ENCODE results near the gene MAP4.

Gene MAP4

DNA sequence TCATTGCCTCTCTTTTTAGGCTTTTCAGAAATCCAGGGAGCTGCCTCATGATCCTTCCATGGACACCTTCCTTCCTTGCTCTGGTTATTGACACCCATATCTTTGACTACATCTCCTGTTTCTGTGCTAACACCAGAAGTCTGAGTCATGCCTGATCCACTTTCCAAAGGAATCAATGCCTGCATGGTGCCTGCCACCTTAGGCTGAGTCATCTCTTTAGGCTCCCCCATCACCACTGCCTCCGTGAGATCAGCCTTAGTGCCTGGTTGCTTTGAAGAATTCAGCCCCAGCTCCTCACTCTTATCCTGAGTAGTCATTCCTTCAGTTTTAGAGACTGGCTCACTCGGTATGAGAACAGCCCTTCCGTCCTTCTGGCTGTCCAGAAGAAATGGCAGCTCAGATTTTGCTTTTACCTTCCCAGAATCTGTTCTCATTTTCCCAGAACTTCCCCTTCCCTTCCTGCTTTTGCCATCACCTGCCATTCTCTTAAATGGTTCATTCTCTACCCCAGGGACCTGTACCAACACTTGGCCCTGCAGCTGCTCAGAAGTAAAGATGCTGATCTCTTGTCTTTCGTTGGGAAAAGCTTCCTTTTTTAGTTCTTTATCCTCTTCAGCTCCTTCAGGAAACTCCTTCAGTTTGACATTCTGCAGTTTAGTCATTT lies 105.3 kb downstream of the MAP4 start:
- H3K9ac ChIP-seq (ENCODE audit: low read length), result no peak overlapping the region
- no peaks in the 10 kb centered on the region for H3K27me3 ChIP-seq (ENCODE audit: control insufficient read depth in 1 of 2, insufficient read depth in 2 of 2, low read length in 2 of 2)
- no peaks in the 10 kb centered on the region for H3K9me3 ChIP-seq (ENCODE audit: low read length)
- no peak overlapping the region for H3K27ac ChIP-seq (ENCODE audit: low read depth, low read length)
- H3K4me3 ChIP-seq (ENCODE audit: low read depth in 1 of 2, low read length in 2 of 2), result no peak overlapping the region
- H3K4me1 ChIP-seq (ENCODE audit: insufficient read depth, low read length), result no peaks in the 10 kb centered on the region
- H3K36me3 ChIP-seq (ENCODE audit: insufficient read depth, low read length), result peaks cover 68% of the 10 kb centered on the region

DNA sequence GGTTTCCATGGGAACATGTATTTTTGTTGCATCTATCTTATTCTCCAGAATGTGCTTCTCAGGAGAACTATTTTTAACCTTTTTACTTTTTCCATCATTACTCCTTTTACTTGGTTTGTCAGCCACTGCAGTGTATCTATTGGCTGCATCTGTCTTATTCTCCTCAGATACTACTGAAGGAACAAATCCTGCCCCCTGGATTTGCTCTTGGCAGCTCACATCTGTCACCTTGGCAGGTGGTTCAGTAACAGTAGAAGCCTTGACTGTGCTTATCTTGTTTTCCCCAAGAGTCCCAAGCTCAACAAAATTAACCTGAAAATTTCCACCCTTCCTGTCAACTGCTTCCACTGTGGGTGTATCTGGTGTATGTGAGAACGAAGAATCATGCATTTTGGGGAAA lies 106.0 kb downstream of the MAP4 start:
- Histone ChIP-seq H3K9me3 (ENCODE audit: low read length) (no peaks in the 10 kb centered on the region), H3K36me3 (ENCODE audit: insufficient read depth, low read length) (peaks cover 62% of the 10 kb centered on the region), H3K27me3 (ENCODE audit: control insufficient read depth in 1 of 2, insufficient read depth in 2 of 2, low read length in 2 of 2) (no peaks in the 10 kb centered on the region), H3K27ac (ENCODE audit: low read depth, low read length) (no peak overlapping the region), H3K4me3 (ENCODE audit: low read depth in 1 of 2, low read length in 2 of 2) (no peak overlapping the region), H3K9ac (ENCODE audit: low read length) (no peak overlapping the region), H3K4me1 (ENCODE audit: insufficient read depth, low read length) (no peaks in the 10 kb centered on the region)

DNA sequence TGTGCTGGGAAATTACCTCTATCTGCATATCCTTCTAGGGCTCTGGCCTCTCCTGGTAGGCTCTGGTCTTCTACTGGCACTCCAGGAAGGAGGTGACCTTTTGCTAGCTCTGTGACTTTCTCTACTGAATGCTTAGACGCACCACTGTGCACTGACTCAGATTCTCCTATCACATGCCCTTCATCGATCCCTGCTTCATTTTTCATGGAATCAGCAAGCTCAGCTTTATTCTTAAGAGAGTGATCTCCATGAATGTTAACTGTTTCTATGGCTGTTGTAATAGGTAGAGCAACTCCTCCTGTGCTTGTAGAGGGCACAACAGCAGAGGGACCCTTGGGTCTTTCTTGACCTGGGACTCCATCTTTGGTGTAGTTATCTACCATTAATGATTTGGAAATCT lies 106.6 kb downstream of the MAP4 start:
- Histone ChIP-seq H3K9me3 (ENCODE audit: low read length) (no peaks in the 10 kb centered on the region), H3K4me3 (ENCODE audit: low read depth in 1 of 2, low read length in 2 of 2) (no peak overlapping the region), H3K4me1 (ENCODE audit: insufficient read depth, low read length) (no peaks in the 10 kb centered on the region), H3K9ac (ENCODE audit: low read length) (no peak overlapping the region), H3K27me3 (ENCODE audit: control insufficient read depth in 1 of 2, insufficient read depth in 2 of 2, low read length in 2 of 2) (no peaks in the 10 kb centered on the region), H3K27ac (ENCODE audit: low read depth, low read length) (no peak overlapping the region), H3K36me3 (ENCODE audit: insufficient read depth, low read length) (peaks cover 57% of the 10 kb centered on the region)

DNA sequence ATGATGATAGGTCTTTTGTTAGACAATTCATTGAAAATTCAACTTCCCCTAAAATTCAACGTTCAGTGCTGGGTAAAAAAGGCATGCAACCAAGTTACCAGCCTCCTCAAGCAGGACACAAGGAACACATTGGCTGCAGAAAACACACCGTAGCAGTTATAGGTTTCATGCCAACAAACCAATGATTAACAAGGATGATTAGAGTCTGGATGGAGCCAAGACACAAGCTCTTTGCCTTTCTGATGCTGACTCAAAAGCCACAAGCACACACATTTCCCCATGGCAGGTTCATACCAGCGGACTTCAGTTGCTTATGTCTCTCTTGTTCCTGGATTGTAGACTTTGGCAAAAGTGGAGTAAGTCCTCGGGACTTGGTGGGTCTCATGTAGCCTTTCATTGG lies 107.5 kb downstream of the MAP4 start:
- Histone ChIP-seq H3K9me3 (ENCODE audit: low read length) (no peaks in the 10 kb centered on the region), H3K9ac (ENCODE audit: low read length) (no peak overlapping the region), H3K27me3 (ENCODE audit: control insufficient read depth in 1 of 2, insufficient read depth in 2 of 2, low read length in 2 of 2) (no peaks in the 10 kb centered on the region), H3K4me1 (ENCODE audit: insufficient read depth, low read length) (no peaks in the 10 kb centered on the region), H3K4me3 (ENCODE audit: low read depth in 1 of 2, low read length in 2 of 2) (no peak overlapping the region), H3K27ac (ENCODE audit: low read depth, low read length) (no peak overlapping the region), H3K36me3 (ENCODE audit: insufficient read depth, low read length) (peaks cover 48% of the 10 kb centered on the region)

DNA sequence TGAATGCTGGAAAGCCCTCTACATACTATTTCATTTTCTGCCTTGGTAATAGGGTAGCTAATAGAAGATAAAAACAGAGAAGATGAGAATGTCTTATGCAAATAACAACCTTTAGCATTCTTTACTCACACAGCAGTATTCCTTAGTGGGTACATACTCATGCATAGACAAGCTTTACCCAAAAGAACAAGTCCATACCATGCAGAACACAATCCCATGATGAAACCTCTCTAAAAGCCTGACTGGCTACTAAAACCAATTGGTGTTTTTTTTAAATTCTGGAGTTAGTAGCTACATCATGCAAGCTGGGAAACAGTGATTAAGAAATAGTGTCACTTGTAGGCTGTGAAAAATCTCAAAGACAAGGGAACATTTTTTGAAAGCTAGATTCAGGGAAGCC lies 108.4 kb downstream of the MAP4 start:
- peaks cover 48% of the 10 kb centered on the region for H3K36me3 ChIP-seq (ENCODE audit: insufficient read depth, low read length)
- no peak overlapping the region for H3K9ac ChIP-seq (ENCODE audit: low read length)
- H3K27ac ChIP-seq (ENCODE audit: low read depth, low read length), result no peak overlapping the region

DNA sequence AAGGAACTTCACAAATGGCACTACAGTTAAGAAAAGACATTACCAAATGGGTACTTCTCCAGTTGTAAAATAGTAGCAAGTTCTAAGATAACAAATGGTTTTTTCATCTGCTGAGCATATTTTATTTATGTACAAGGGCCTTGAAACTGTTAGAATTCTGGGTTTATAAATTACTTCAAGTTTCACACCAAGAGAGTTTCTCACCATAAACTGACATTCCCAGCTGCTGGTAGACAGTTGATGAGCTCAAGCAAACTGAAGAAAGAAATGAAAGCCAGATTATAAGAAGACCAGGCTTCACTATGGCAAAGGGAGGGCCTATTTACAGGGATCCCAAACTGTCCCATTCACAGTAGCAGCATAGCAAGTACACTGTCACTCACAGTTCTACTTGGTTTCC lies 113.5 kb downstream of the MAP4 start:
- no peaks in the 10 kb centered on the region for H3K9me3 ChIP-seq (ENCODE audit: low read length)
- peaks cover 21% of the 10 kb centered on the region for H3K36me3 ChIP-seq (ENCODE audit: insufficient read depth, low read length)
- peaks cover 11% of the 10 kb centered on the region for H3K4me1 ChIP-seq (ENCODE audit: insufficient read depth, low read length)
- H3K4me3 ChIP-seq (ENCODE audit: low read depth in 1 of 2, low read length in 2 of 2), result no peak overlapping the region
- no peak overlapping the region for H3K27ac ChIP-seq (ENCODE audit: low read depth, low read length)
- no peak overlapping the region for H3K9ac ChIP-seq (ENCODE audit: low read length)
- H3K27me3 ChIP-seq (ENCODE audit: control insufficient read depth in 1 of 2, insufficient read depth in 2 of 2, low read length in 2 of 2), result no peaks in the 10 kb centered on the region

More for the DNA sequence above, 108.4 kb downstream of the MAP4 start:
- Histone ChIP-seq H3K27me3 (ENCODE audit: control insufficient read depth in 1 of 2, insufficient read depth in 2 of 2, low read length in 2 of 2) (no peaks in the 10 kb centered on the region), H3K4me3 (ENCODE audit: low read depth in 1 of 2, low read length in 2 of 2) (no peak overlapping the region), H3K9me3 (ENCODE audit: low read length) (no peaks in the 10 kb centered on the region), H3K4me1 (ENCODE audit: insufficient read depth, low read length) (no peaks in the 10 kb centered on the region)

DNA sequence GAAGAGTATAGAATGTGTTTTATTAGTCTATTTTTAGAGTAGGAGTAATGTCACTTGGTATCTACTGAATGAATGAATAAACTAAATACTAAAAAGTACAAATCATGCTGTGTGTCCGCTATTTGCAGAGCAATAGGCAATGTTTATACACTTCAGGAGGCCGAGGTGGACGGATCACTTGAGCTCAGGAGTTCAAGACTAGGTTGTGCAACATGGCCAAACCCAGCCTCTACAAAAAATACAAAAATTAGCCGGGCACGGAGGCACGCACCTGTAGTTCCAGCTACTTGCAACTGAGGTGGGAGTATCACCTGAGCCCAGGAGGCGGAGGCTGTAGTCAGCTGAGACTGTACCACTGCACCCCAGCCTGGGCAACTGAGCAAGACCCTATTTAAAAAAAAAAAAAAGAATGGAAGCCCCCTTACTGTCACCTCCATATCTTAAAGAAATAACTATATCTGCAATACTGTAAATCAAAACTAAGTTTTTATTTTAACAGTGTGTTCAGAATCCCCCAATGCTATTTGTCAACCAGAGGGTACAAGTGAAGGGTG lies 114.9 kb downstream of the MAP4 start:
- H3K27me3 ChIP-seq (ENCODE audit: control insufficient read depth in 1 of 2, insufficient read depth in 2 of 2, low read length in 2 of 2), result no peaks in the 10 kb centered on the region
- H3K27ac ChIP-seq (ENCODE audit: low read depth, low read length), result no peak overlapping the region

DNA sequence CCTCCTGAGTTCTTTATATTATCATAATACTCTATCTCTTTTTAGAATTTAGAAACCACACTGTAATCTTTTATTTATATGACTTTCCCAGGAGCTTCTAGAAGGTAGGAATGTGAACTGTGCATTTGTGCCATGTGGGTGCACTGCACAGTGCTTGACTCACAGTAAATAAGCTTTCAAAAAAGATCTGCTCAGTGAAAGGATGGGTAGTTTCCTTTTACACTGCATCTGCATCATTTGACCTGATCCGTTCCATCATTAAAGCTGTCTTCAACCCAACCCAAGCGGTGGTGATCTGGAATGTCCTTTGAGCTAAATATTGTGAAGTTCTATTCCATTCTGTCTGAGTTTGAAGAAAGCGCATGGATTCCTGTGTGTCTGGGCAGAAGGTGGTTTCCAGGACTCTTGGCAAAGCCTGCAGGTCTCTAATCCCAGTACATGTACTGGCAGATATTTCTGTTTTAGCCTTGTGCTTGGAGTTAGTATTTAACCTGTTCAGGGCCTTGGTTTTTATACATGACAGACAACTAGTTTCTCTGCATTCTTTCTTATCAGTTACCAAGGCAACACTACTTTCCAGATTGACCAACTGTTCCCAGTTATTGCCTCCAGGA lies 116.6 kb downstream of the MAP4 start:
- peaks cover 28% of the 10 kb centered on the region for H3K36me3 ChIP-seq (ENCODE audit: insufficient read depth, low read length)
- no peak overlapping the region for H3K4me3 ChIP-seq (ENCODE audit: low read depth in 1 of 2, low read length in 2 of 2)
- peaks cover 11% of the 10 kb centered on the region for H3K4me1 ChIP-seq (ENCODE audit: insufficient read depth, low read length)
- no peak overlapping the region for H3K9ac ChIP-seq (ENCODE audit: low read length)
- no peak overlapping the region for H3K27ac ChIP-seq (ENCODE audit: low read depth, low read length)
- no peaks in the 10 kb centered on the region for H3K9me3 ChIP-seq (ENCODE audit: low read length)
- no peaks in the 10 kb centered on the region for H3K27me3 ChIP-seq (ENCODE audit: control insufficient read depth in 1 of 2, insufficient read depth in 2 of 2, low read length in 2 of 2)

More for the DNA sequence above, 114.9 kb downstream of the MAP4 start:
- Histone ChIP-seq H3K36me3 (ENCODE audit: insufficient read depth, low read length) (peaks cover 19% of the 10 kb centered on the region), H3K4me1 (ENCODE audit: insufficient read depth, low read length) (peaks cover 11% of the 10 kb centered on the region), H3K9me3 (ENCODE audit: low read length) (no peaks in the 10 kb centered on the region), H3K9ac (ENCODE audit: low read length) (no peak overlapping the region), H3K4me3 (ENCODE audit: low read depth in 1 of 2, low read length in 2 of 2) (no peak overlapping the region)

DNA sequence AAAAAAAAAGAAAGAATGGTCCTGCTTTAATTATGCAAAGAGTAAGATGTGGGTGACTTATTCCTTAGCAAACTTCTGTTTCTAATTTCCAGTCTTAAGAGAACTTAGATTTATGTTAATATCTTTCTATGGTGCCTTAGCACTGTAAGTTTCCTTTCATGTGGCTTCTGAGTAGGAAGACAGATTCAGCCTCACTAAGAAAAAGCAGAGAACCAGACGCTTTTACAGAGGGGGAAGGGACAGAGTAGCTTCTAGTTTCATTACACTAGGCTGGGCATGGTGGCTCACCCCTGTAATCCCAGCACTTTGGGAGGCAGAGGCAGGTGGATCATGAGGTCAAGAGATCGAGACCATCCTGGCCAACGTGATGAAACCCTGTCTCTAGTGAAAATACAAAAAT lies 118.3 kb downstream of the MAP4 start:
- Histone ChIP-seq H3K9me3 (ENCODE audit: low read length) (no peaks in the 10 kb centered on the region), H3K9ac (ENCODE audit: low read length) (no peak overlapping the region), H3K4me3 (ENCODE audit: low read depth in 1 of 2, low read length in 2 of 2) (no peak overlapping the region), H3K27me3 (ENCODE audit: control insufficient read depth in 1 of 2, insufficient read depth in 2 of 2, low read length in 2 of 2) (no peaks in the 10 kb centered on the region), H3K4me1 (ENCODE audit: insufficient read depth, low read length) (peaks cover 11% of the 10 kb centered on the region), H3K36me3 (ENCODE audit: insufficient read depth, low read length) (peaks cover 26% of the 10 kb centered on the region), H3K27ac (ENCODE audit: low read depth, low read length) (no peak overlapping the region)

DNA sequence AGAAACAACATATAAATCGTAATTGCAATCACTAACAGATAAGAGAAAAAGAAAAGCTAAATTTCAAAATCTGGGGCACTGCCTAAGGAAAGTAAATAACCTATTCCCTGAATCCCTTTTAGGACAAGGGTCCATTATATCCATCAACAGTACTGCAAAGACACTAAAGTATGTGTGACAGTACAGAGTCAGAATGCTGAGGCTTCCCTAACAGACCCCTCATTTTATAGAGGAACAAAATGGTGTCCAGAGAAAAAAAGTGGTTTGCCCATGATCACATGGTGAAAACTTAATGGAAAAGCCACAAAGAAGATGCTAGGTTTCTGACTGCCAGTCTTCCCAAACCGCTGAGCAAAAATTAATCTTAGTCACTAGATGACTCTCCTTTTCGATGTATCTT lies 119.5 kb downstream of the MAP4 start:
- Histone ChIP-seq H3K36me3 (ENCODE audit: insufficient read depth, low read length) (peaks cover 29% of the 10 kb centered on the region), H3K4me3 (ENCODE audit: low read depth in 1 of 2, low read length in 2 of 2) (no peak overlapping the region), H3K9ac (ENCODE audit: low read length) (no peak overlapping the region), H3K27me3 (ENCODE audit: control insufficient read depth in 1 of 2, insufficient read depth in 2 of 2, low read length in 2 of 2) (no peaks in the 10 kb centered on the region), H3K9me3 (ENCODE audit: low read length) (no peaks in the 10 kb centered on the region), H3K27ac (ENCODE audit: low read depth, low read length) (no peak overlapping the region), H3K4me1 (ENCODE audit: insufficient read depth, low read length) (peaks cover 14% of the 10 kb centered on the region)

DNA sequence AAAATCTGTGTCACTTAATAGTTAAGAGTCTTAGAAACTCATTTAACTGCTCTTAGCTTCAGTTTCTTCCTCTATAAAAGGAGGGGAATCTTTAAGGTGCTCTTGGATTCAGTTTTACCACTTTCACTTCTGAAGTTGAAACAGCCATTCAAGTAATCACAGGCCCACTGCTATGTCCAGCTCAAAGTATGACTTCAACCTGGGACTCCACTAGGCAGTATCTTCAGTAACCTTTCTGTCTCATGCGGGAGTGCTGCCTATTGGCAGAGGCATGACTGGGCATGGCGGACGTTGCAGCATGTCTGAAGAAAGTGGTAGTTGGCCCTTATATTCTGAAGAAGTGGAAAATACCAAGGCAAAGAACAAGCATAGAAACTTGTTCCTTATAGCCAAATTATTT lies 121.0 kb downstream of the MAP4 start:
- H3K9ac ChIP-seq (ENCODE audit: low read length), result no peak overlapping the region
- peaks cover 24% of the 10 kb centered on the region for H3K4me1 ChIP-seq (ENCODE audit: insufficient read depth, low read length)
- H3K27me3 ChIP-seq (ENCODE audit: control insufficient read depth in 1 of 2, insufficient read depth in 2 of 2, low read length in 2 of 2), result no peaks in the 10 kb centered on the region
- no peak overlapping the region for H3K27ac ChIP-seq (ENCODE audit: low read depth, low read length)
- H3K9me3 ChIP-seq (ENCODE audit: low read length), result no peaks in the 10 kb centered on the region
- no peak overlapping the region for H3K4me3 ChIP-seq (ENCODE audit: low read depth in 1 of 2, low read length in 2 of 2)
- peaks cover 30% of the 10 kb centered on the region for H3K36me3 ChIP-seq (ENCODE audit: insufficient read depth, low read length)

All from muscle layer of colon (tissue), 2 donors.